Left lung (tissue), 10 donors: ENCODE measurements around the gene SDK2. TPM values are rescaled to one million over a fixed set of nuclear protein-coding genes. Genes with fewer than 3 reads are reported as not detected.

Experiments used
- ATAC-seq: fragments of 200-7000 bp; cut with Tn5 transposase; one replicate; pipeline ENCODE4 v1.9.1; 2020; ENCODE audit warnings: moderate library complexity
- DNase-seq, 4 donors: peaks; one replicate each; pipeline ENCODE4 v3.0.0-alpha.2; 2013 to 2020
- H3K27ac ChIP-seq, 2 donors: fragments of 200-600 bp; sonication (generic) in 1 of 2; one replicate each; pipeline versions ENCODE4 v1.5.0 to v1.8.0; 2020 to 2021
- H3K27me3 ChIP-seq, 2 donors: fragments of 200-600 bp; sonication (generic) in 1 of 2; one replicate each; pipeline versions ENCODE4 v1.5.0 to v1.8.0; 2020 to 2021
- H3K36me3 ChIP-seq, 2 donors: fragments of 200-600 bp; sonication (generic) in 1 of 2; one replicate each; pipeline versions ENCODE4 v1.5.0 to v1.8.0; 2020 to 2021
- H3K4me1 ChIP-seq, 2 donors: fragments of 200-600 bp; one replicate each; pipeline ENCODE4 v1.8.0; 2021
- H3K4me3 ChIP-seq, 2 donors: fragments of 200-600 bp; sonication (generic) in 1 of 2; one replicate each; pipeline versions ENCODE4 v1.5.0 to v1.8.0; 2020 to 2021; ENCODE audit warnings: mild to moderate bottlenecking in 1 of 2
- H3K9me3 ChIP-seq, 2 donors: fragments of 200-600 bp; sonication (generic) in 1 of 2; one replicate each; pipeline versions ENCODE4 v1.5.0 to v1.8.0; 2020 to 2021
- intact Hi-C, 2 donors: fragments of 100-400 bp; cut with DNase I; formaldehyde crosslinking; loops; one replicate each; pipeline versions ENCODE4 v1.11.2 to v1.14.2; 2022
- polyA plus RNA-seq, 6 donors: library from polyadenylated mRNA; unstranded; fragments of 120-200 nt; gene quantifications; one replicate each; pipeline ENCODE4 v1.2.1, GENCODE V29; 2013; ENCODE audit not compliant: insufficient read length in 6 of 6
- total RNA-seq, 2 donors: library from RNA; stranded (reverse); fragmentation: NEBNext Ultra II Directional; extraction: Animal tissue kit (Norgen Biotek cat#: 25700); gene quantifications; one replicate each; pipeline ENCODE4 v1.2.1, GENCODE V29; 2021
- TF ChIP-seq, protein P1 (sequence below), 2 donors: fragments of 200-600 bp; sonication (generic) in 1 of 2; IDR thresholded peaks; one replicate each; pipeline versions ENCODE4 v1.5.0 to v1.8.0; 2021; ENCODE audit warnings: antibody characterized with exemption in 2 of 2
- donor health status: DM: no; HTN: yes; CAD: no.
- donor health status: DM: no; HTN: no; CAD: no.

Gene SDK2
- total and polyA plus RNA-seq, 8 donors: 6.0 to 10.9 (median 7.5) TPM

DNA sequence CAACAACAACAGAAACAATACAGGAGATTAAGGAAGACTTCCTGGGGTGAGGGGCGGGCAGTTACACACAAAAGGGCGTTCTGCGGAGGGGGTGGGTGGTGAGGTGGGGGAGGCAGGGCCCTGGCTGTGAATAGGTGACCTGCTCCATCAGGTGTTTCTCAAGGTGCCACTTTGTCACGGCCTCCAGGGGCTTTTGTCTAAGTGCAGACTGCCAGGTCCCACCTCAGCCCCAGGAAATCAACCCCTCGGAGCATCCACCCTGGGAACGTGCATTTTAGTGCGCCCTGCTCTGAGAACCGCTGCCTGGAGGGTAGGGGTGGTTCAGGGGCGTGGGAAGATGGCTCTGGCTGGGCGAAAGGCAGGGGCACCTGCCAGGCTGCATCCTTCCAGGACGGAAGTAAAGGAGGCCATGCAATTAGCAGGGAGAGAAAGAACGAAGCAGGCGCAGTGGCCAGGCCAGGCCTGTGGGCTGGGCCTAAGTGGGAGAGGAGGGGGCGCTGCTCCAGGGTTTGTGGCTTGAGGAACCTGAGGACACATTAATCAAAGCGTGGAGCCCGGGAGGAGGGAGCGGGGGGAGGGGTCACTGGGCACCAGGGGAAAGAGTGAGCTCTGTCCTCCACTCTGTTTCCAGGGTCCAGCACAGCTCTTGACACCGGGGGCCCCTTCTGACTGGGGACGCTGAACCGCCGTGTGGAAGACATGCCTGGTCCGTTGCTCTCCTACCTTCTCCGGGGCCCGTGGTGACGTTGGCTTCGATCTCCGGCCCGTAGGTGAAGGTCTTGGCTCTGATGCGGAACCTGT, 283.1 kb downstream of the SDK2 start:
- Histone ChIP-seq H3K36me3 (no peaks in the 10 kb centered on the region), H3K27me3 (no peaks in the 10 kb centered on the region), H3K27ac (no peak overlapping the region), H3K9me3 (no peaks in the 10 kb centered on the region), H3K4me1 (peaks cover 0 to 4% of the 10 kb centered on the region in 2 donors), H3K4me3 (no peak overlapping the region)
- TF ChIP-seq, protein P1, sequence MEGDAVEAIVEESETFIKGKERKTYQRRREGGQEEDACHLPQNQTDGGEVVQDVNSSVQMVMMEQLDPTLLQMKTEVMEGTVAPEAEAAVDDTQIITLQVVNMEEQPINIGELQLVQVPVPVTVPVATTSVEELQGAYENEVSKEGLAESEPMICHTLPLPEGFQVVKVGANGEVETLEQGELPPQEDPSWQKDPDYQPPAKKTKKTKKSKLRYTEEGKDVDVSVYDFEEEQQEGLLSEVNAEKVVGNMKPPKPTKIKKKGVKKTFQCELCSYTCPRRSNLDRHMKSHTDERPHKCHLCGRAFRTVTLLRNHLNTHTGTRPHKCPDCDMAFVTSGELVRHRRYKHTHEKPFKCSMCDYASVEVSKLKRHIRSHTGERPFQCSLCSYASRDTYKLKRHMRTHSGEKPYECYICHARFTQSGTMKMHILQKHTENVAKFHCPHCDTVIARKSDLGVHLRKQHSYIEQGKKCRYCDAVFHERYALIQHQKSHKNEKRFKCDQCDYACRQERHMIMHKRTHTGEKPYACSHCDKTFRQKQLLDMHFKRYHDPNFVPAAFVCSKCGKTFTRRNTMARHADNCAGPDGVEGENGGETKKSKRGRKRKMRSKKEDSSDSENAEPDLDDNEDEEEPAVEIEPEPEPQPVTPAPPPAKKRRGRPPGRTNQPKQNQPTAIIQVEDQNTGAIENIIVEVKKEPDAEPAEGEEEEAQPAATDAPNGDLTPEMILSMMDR (IDR thresholded peaks at IDR 0.05): no peak
- intact Hi-C loops: loop anchor here (5.0 to 10.0 kb wide), 3 partner anchors 94 to 626 kb away; no protein-coding TSS in a partner anchor
- ATAC-seq (no peak), DNase-seq (no peak)

DNA sequence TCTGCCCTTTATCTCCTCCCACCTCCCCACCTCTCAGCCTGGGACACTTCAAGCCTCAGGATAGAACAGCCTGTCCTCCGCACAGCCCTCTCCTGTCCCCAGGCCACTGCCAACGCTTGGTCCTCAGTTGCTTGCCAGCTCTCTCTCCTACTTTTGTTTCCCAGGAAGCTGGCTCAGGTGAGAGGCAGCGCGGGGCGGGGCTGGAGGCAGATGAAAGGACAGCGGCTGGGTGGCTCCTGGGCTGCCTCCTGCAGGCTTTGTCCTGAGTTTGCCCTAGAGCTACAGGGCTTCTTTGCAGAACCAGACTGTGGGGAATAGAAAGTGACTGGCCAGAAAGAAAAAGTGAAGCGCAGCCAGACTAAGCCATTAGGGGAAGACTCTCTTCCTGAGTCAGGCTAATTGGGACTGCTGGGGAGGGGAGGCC, 284.2 kb downstream of the SDK2 start:
- H3K27ac ChIP-seq: no peak overlapping the region
- DNase-seq (peak in 3 of 4 donors; percentile 55 to 87 (median 76)), ATAC-seq (peak; percentile 93)
- intact Hi-C loops: loop anchor here (5.0 to 10.0 kb wide), 3 partner anchors 93 to 625 kb away; no protein-coding TSS in a partner anchor
- no peak overlapping the region for H3K4me3 ChIP-seq
- no peaks in the 10 kb centered on the region for H3K36me3 ChIP-seq
- H3K9me3 ChIP-seq: no peaks in the 10 kb centered on the region
- peaks cover 0 to 4% of the 10 kb centered on the region in 2 donors for H3K4me1 ChIP-seq
- H3K27me3 ChIP-seq: no peaks in the 10 kb centered on the region
- TF ChIP-seq, protein P1 (IDR thresholded peaks at IDR 0.05): no peak

DNA sequence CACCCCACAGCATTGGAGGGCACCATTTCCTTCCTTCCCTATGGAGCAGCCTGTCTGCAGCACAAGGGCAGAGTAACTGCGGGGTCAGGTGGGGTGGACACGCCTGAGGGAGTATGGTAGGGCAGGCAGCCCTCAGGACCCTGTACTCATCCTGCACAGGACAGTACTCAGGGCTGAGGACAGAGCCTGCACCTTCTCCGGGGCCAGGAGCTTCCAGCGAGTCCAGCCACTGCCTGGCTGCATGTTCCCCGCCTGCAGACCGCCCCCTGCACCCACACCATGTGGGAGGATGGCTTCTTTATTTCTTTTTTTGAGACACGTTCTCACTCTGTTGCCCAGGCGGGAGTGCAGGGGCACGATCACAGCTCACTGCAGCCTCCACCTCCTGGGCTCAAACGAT, 284.9 kb downstream of the SDK2 start:
- no peak for DNase-seq
- no peaks in the 10 kb centered on the region for H3K9me3 ChIP-seq
- intact Hi-C loops: no loop called here
- no peaks in the 10 kb centered on the region for H3K36me3 ChIP-seq
- H3K27me3 ChIP-seq: no peaks in the 10 kb centered on the region
- H3K4me1 ChIP-seq: peaks cover 0 to 4% of the 10 kb centered on the region in 2 donors
- no peak overlapping the region for H3K27ac ChIP-seq
- TF ChIP-seq, protein P1 (IDR thresholded peaks at IDR 0.05): no peak
- no peak for ATAC-seq
- no peak overlapping the region for H3K4me3 ChIP-seq

DNA sequence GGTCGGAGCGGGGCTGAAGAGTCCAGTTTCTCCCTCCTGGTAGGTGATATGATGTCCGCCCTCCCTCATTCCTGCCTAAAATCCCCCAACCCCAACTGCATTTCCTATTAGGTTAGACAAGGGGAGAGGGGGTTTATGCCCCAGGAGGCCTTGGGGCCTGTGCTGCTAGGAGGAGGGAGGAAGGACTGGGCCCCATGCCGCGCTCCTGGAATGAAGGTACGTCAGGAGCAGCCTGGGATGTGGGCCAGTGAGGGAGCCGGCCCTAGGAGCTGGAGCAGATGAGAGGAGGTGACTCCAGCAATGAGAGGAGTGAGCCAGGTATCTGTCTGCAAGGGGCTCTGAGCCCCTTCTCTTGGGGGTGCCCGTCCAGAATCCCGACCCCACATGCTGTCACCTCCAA, 285.6 kb downstream of the SDK2 start:
- TF ChIP-seq, protein P1 (IDR thresholded peaks at IDR 0.05): no peak
- H3K4me3 ChIP-seq: no peak overlapping the region
- intact Hi-C loops: no loop called here
- no peaks in the 10 kb centered on the region for H3K9me3 ChIP-seq
- no peak for DNase-seq
- no peaks in the 10 kb centered on the region for H3K27me3 ChIP-seq
- H3K4me1 ChIP-seq: peaks cover 0 to 4% of the 10 kb centered on the region in 2 donors
- ATAC-seq: peak; percentile 4
- H3K36me3 ChIP-seq: no peaks in the 10 kb centered on the region
- H3K27ac ChIP-seq: no peak overlapping the region

DNA sequence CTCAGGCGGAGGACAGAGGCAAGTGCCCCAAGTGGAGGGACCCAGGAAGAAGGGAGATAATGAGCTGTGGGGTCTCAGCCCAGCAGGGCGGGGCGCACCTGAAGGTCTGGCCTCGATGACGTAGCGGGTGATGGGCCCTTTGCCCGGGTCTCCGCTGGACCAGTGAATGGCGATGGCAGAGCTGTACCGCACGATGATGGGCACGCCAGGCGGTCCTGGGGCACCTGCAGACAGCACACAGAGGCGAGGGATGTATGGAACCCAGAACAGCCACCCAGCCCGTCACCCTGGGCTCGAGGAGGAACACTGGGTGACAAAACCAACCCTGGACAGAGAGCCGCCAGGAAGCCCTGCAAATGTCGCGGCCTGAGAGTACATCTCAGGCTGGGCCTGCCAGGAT, 286.3 kb downstream of the SDK2 start:
- no peaks in the 10 kb centered on the region for H3K9me3 ChIP-seq
- TF ChIP-seq, protein P1 (IDR thresholded peaks at IDR 0.05): no peak
- H3K27ac ChIP-seq: no peak overlapping the region
- DNase-seq (no peak), ATAC-seq (no peak)
- no peaks in the 10 kb centered on the region for H3K36me3 ChIP-seq
- intact Hi-C loops: no loop called here
- H3K27me3 ChIP-seq: no peaks in the 10 kb centered on the region
- H3K4me1 ChIP-seq: peaks cover 0 to 4% of the 10 kb centered on the region in 2 donors
- H3K4me3 ChIP-seq: no peak overlapping the region
